Putamen (tissue), 1 donor: Measurements from ENCODE around the gene NEURL1B.
"Not testable (repeated sequence)": the region's sequence is repeated elsewhere in the genome, so short reads cannot be mapped to it uniquely, and the experiment has no call there.

Source experiments
- DNase-seq: peaks from one replicate; pipeline ENCODE4 v3.0.0-alpha.2; 2016; ENCODE audit warnings: low spot score

Gene NEURL1B

DNA sequence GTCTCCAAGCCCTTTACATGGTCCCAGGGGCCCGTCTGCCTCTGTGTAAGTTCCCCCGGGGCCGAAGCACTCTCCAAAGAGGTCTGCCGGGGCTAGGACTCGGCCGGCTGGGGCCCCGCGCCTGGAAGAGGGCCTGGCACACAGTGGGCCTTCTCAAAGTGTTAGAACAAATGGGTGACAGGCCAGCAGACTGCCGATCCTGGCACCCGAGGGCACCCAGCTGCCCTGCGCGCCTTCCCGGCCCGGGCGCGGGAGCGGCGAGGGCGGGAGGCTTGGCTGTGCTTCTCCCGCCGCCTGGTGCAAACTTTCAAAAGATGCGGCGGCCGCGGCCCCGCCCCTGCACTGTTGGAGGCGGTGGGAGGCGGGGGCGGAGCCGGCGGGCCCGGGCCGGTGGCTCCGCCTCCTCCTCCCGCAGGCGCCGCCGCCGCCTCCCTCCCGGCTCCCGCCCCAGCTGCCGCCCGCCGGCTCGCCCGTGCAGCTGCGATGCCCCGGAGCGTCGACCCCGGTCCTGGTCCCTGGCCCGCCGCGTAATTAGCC lies at the start of gene NEURL1B:
NEURL1B (plus strand) TSS at position 442 of the 537 bp plus-strand sequence. CDS start 144 bp downstream, outside the sequence.
- peak; percentile 79 for DNase-seq

- DNase-seq, result no peak
Observed at GRCh38 chr5:172591636-172592035, 49.4 kb upstream of the NEURL1B start.

- no peak for DNase-seq
Observed at GRCh38 chr5:172592881-172593280, 48.2 kb upstream of the NEURL1B start.

- no peak for DNase-seq
Observed at GRCh38 chr5:172593306-172593705, 47.8 kb upstream of the NEURL1B start.

- DNase-seq, result no peak
Observed at GRCh38 chr5:172593721-172594235, 47.3 kb upstream of the NEURL1B start.

DNA sequence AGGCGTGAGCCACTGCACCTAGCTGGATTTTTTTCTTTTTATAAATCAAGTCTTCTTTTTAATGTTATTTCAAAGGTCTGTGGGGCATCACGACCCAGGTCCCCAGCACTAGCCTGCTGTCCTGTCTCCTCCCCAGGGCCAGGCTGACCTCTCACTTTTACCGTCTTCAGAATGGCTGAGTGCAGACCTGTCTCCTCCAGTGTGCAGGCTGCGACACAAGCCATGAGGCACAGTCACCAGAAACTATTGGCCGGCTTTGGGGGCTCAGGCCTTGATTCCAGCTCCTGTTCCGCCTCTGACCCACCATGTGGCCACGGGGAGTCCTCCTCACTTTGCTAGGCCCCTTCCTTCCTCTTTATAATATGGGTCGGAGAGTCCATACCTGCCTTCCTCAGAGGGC lies 46.6 kb upstream of the NEURL1B start:
- DNase-seq, result no peak

- DNase-seq, result no peak
Observed at GRCh38 chr5:172594867-172595466, 46.1 kb upstream of the NEURL1B start.

DNA sequence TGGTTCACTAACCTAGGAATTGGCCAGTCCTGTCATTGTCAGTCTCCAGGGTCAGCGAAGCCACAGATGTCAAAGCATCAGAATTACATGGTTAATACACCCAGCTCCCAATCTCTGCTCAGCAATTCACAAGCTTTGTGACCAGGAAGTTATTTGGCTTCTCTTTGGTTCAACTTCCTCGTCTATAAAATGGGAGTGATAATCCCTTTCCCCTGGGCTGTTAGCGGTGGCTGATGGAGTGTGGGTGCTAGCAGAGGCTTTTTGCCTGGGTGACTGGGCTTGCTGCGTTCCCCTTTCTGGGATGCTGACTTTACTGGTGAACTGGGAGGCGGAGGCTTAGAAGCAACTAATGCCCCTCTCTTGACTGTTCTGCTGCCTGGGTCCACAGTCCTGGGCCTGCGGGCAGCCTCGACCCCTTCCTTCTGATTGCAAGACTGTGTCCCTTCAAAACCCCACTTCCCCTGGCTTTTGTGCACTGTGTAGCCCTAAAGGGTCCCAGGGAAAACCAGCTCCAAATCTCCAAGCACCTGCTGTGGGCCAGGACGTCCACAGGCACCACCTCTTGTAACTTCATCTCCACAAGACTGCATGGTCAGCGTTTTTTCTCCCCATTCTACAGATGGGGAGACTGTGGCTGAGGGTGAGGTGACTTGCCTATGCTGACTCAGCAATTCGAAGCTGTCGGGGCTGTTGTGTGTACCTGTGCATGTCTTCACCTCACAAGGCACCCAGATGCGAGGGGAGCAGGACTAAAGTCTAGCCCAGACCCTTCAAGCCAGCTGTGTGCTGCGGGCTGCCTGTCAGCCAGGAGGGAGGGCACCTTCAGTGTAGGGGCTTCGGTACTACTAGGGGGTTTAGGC lies 45.2 kb upstream of the NEURL1B start:
- no peak for DNase-seq

- no peak for DNase-seq
Observed at GRCh38 chr5:172596638-172597231, 44.3 kb upstream of the NEURL1B start.

- no peak for DNase-seq
Observed at GRCh38 chr5:172597755-172598155, 43.3 kb upstream of the NEURL1B start.

- no peak for DNase-seq
Observed at GRCh38 chr5:172598251-172599203, 42.5 kb upstream of the NEURL1B start.

- no peak for DNase-seq
Observed at GRCh38 chr5:172599204-172599567, 41.9 kb upstream of the NEURL1B start.

- no peak for DNase-seq
Observed at GRCh38 chr5:172600571-172600970, 40.5 kb upstream of the NEURL1B start.

- DNase-seq, result not testable (repeated sequence)
Observed at GRCh38 chr5:172601576-172601975, 39.5 kb upstream of the NEURL1B start.

- DNase-seq, result no peak
Observed at GRCh38 chr5:172602783-172603231, 38.3 kb upstream of the NEURL1B start.

DNA sequence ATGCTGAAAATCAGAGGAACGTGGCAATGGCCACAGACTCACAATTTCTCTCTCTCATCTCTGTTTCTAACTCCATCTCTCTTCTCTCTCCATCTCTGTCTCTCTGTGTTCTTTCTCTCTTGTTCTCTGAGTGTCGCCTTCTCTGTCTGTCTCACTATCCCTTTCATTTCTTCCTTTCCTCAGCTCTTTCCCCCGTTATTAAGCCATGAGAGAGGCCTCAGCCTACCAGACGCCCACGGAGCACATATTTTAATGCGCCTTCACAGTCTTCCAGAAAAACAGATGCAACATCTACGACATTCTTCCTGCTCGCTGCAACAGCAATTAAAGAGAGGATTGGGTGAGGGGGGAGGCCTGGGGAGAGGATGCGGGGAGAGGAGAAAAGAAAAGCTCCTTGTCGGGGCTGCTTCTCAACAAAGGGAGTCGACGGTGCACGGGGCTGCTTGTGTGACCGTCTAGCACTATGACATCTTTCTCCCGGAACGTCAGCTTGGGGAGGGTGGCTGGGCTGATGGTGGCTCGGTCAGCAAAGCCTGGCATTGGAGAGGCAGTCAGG lies 37.7 kb upstream of the NEURL1B start:
- DNase-seq, result peak; percentile 23

DNA sequence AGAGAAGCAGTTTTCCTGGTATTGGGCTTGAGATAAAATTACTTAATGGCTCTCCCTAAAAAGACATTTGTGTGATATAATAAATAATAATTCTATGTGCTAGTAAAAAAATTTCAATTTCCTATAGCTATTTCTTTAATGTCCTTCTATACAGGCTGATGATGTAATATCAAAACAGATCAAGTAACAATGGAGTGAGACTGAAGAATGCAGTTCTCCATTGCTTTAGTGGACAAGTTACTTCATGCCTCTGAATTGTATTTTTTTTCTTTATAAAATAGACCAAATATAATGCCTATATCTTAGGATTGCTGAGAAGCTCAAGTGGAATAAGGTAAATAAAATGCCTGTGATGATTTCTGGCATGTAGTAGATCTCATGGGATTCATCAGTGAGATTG lies 35.6 kb upstream of the NEURL1B start:
- DNase-seq, result no peak

DNA sequence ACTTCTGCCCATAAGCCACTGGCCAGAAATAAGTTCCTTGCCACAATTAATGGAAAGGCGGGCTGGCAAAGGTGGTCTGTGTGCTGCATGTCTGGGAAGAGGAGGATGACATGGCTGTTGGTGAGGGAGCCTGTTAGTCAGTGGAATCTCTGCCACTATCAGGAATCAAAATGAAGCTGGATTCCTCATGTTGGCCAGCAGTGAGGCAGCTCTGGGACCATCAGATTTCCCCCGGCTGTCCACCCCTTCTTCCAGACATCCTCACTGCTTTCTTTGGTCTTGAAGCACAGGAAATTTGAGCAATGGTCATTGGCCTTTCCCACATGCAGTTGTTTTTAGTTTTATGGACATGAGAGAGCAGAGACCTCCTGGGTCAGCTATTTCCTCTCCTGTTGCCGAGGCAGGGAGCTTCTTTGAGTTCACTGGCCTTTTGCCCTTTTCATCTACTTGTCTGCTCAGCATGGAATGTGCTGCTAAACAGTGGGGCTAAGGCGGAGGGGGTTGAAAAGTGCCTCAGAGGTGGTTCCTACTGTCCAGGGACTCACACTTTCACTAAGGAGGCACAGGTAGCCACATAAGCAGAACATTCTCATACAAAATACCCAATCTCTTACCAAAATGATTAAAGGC lies 34.8 kb upstream of the NEURL1B start:
- DNase-seq, result no peak

DNA sequence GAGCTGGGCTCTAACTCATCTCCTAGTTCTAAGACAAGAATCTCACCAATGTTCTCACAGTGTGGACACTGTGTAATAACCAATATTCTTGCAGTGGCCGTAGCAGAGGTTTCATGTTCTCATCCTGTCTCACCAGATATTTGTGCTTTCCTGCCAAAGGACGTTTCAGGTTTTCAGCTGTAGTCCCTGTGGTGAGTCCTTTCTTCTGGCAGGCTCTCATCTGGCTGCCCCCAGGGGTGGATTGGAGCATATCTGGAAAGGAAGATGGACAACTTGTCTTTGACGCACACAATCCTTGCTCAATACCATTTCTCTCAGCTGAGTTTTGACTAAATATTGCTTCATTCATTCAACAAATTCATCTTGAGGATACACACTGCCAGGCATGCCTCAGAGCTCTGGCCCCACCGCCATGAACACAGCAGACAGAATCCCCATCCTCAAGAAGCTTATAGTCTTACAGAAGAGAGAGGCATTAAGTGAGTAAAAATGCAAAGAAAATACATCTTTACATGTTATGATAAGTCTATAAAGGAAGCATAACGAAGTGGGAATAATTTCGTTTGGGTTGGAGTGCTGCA lies 33.8 kb upstream of the NEURL1B start:
- no peak for DNase-seq

- no peak for DNase-seq
Observed at GRCh38 chr5:172608773-172609172, 32.3 kb upstream of the NEURL1B start.
